ENCODE data around the gene SYNGR4. TPM values are rescaled to one million over a fixed set of nuclear protein-coding genes. Genes with fewer than 3 reads are reported as not detected.
"Not testable (repeated sequence)": the region's sequence is repeated elsewhere in the genome, so short reads cannot be mapped to it uniquely, and the experiment has no call there.

Gene SYNGR4
- total RNA-seq, 2 donors from 2014 or later, result not detected

DNA sequence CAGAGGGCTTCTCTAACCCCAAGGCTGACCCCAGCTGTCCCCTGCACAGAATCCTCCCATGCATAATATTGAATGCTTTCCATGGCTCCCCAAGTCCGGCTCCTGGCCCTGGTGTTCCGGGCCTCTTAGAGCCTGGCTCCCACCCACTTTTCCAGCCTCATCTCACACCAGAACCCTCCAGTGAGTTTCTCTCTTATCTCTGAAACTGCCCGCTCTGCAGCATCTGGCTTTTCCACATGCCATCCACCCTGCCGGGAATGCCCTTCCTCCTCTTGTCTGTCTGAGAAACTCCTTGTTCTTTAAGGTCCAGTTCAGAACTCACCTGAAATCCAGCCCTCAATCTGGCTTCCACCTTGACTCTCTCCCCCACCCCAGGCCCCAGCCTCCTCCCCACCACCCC, 6.8 kb downstream of the SYNGR4 start:
- ATAC-seq (no peak), DNase-seq (no peak)
- no peak overlapping the region for H3K27ac Mint-ChIP-seq
- no peaks in the 10 kb centered on the region for H3K9me3 ChIP-seq (ENCODE audit: control insufficient read depth, low read length, poor library complexity, severe bottlenecking)
- H3K27me3 Mint-ChIP-seq, result no peaks in the 10 kb centered on the region
- no peak overlapping the region for H3K4me3 Mint-ChIP-seq
- no peaks in the 10 kb centered on the region for H3K36me3 Mint-ChIP-seq (ENCODE audit: low read depth)
- no peaks in the 10 kb centered on the region for H3K4me1 Mint-ChIP-seq

DNA sequence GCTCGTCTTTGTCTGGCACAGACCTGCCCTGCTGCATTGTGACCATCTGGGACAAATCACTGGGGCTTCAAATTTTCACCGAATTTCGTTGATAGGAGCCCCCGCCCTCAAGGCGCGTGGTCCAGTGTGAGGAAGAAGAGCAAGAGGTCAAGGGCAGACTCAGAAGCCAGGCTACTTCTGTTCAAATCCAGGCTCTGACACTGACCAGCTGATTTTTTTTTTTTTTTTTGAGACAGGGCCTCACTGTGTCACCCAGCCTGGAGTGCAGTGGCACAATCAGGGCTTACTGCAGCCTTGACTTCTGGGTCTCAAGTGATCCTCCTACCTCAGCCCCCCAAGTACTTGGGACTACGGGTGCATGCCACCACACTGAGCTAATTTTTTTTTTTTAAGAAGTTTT, 7.2 kb downstream of the SYNGR4 start:
- H3K4me3 Mint-ChIP-seq, result no peak overlapping the region
- H3K27me3 Mint-ChIP-seq, result no peaks in the 10 kb centered on the region
- H3K27ac Mint-ChIP-seq, result no peak overlapping the region
- no peaks in the 10 kb centered on the region for H3K36me3 Mint-ChIP-seq (ENCODE audit: low read depth)
- H3K4me1 Mint-ChIP-seq, result no peaks in the 10 kb centered on the region
- ATAC-seq (no peak), DNase-seq (no peak)
- no peaks in the 10 kb centered on the region for H3K9me3 ChIP-seq (ENCODE audit: control insufficient read depth, low read length, poor library complexity, severe bottlenecking)

DNA sequence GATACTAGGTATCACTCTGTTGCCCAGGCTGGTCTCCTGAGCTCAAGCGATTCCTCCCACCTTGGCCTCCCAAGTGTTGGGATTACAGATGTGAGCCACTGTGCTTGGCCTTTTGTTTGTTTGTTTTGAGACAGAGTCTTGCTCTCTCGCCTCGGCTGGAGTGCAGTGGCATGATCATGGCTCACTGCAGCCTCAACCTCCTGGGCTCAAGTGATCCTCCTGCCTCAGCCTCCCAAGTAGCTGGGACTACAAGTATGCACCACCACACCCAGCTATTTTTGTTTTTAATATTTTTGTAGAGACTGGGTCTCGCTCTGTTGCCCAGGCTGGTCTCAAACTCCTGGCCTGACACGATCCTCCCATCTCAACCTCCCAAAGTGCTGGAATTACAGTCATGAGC, 7.6 kb downstream of the SYNGR4 start:
- not testable (repeated sequence) for H3K27me3 Mint-ChIP-seq; H3K36me3 Mint-ChIP-seq (ENCODE audit: low read depth); DNase-seq; H3K4me3 Mint-ChIP-seq; H3K9me3 ChIP-seq (ENCODE audit: control insufficient read depth, low read length, poor library complexity, severe bottlenecking); ATAC-seq; H3K4me1 Mint-ChIP-seq
- peak overlapping the region; percentile 11 for H3K27ac Mint-ChIP-seq

DNA sequence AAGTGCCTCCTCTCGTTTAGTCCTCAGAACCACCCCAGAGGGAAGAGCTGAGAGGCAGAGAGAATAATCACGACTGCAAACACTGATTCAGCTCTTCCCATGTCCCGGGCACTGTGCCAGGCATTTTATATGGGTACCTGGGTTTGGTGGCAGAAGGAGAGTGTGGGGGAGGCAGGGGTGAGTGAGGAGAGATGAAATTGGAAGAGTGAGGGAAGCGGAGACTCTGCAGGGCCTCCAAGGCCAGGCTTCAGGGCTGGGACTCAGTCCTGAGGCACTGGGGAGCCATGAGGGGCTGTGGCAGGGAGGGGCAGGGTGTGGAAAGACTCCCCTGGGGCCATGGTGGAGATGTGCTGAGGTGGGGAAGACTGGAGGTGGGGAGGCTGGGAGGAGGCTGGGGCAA, 8.7 kb downstream of the SYNGR4 start:
- ATAC-seq, result no peak
- no peaks in the 10 kb centered on the region for H3K9me3 ChIP-seq (ENCODE audit: control insufficient read depth, low read length, poor library complexity, severe bottlenecking)
- no peaks in the 10 kb centered on the region for H3K27me3 Mint-ChIP-seq
- H3K4me3 Mint-ChIP-seq, result no peak overlapping the region
- no peak for DNase-seq
- H3K4me1 Mint-ChIP-seq, result peaks cover 2% of the 10 kb centered on the region
- no peaks in the 10 kb centered on the region for H3K36me3 Mint-ChIP-seq (ENCODE audit: low read depth)
- peak overlapping the region; percentile 57 for H3K27ac Mint-ChIP-seq

DNA sequence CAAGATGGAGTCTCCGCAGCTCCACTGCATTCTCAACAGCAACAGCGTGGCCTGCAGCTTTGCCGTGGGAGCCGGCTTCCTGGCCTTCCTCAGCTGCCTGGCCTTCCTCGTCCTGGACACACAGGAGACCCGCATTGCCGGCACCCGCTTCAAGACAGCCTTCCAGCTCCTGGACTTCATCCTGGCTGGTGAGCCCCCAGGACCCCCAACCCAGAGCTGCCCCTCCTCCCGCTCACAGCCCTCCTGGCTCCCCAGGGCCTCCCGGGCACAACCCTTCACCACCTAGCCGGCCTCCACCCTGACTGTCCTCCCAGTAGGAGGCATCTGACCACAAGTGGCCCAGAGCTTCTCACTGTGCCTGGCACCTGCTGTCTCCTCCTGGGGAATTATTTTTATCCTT, 9.4 kb downstream of the SYNGR4 start:
- H3K4me1 Mint-ChIP-seq, result peaks cover 2% of the 10 kb centered on the region
- no peaks in the 10 kb centered on the region for H3K36me3 Mint-ChIP-seq (ENCODE audit: low read depth)
- ATAC-seq (no peak), DNase-seq (no peak)
- H3K27me3 Mint-ChIP-seq, result no peaks in the 10 kb centered on the region
- no peaks in the 10 kb centered on the region for H3K9me3 ChIP-seq (ENCODE audit: control insufficient read depth, low read length, poor library complexity, severe bottlenecking)
- no peak overlapping the region for H3K4me3 Mint-ChIP-seq
- H3K27ac Mint-ChIP-seq, result no peak overlapping the region

DNA sequence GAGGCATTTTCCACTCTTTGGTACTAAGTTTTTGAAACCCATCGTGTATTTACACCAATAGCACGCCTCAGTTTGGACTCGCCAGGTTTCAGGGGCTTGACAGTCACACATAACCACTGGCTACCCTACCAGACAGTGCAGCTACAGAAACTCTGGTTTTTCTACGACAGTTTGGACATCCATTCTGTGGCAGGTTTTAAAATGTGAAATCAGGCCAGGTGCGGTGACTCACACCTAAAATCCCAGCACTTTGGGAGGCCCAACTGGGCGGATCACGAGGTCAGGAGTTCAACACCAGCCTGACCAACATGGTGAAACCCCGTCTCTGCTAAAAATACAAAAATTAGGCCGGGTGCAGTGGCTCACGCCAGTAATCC, 14.0 kb downstream of the SYNGR4 start:
- Mint-ChIP-seq H3K27ac (no peak overlapping the region), H3K4me3 (no peak overlapping the region), H3K4me1 (peaks cover 2% of the 10 kb centered on the region), H3K36me3 (ENCODE audit: low read depth) (no peaks in the 10 kb centered on the region), H3K27me3 (no peaks in the 10 kb centered on the region)
- no peak for DNase-seq
- H3K9me3 ChIP-seq (ENCODE audit: control insufficient read depth, low read length, poor library complexity, severe bottlenecking), result no peaks in the 10 kb centered on the region
- ATAC-seq, result no peak

DNA sequence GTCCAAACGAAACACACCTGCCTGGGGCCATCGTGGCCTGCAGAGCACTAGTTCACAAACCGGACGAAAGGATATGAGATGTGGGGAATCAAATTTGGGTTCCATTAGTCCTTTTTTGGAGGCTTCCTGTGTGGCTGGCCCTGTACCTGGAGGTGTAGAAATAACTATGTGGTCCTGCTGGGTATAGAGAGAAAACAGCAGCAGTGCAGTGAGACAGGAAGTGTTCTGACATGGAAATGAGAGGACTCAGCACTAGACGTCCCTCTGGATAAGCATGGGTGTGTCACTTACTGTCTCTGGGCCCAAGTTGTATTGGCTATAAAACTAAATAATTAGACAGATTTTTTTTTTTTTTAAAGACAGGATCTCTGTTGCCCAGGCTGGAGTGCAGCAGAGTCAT, 14.9 kb downstream of the SYNGR4 start:
- H3K4me3 Mint-ChIP-seq, result no peak overlapping the region
- DNase-seq (no peak), ATAC-seq (no peak)
- H3K4me1 Mint-ChIP-seq, result peaks cover 2% of the 10 kb centered on the region
- no peaks in the 10 kb centered on the region for H3K9me3 ChIP-seq (ENCODE audit: control insufficient read depth, low read length, poor library complexity, severe bottlenecking)
- H3K27me3 Mint-ChIP-seq, result no peaks in the 10 kb centered on the region
- no peak overlapping the region for H3K27ac Mint-ChIP-seq
- peaks cover 2% of the 10 kb centered on the region for H3K36me3 Mint-ChIP-seq (ENCODE audit: low read depth)

DNA sequence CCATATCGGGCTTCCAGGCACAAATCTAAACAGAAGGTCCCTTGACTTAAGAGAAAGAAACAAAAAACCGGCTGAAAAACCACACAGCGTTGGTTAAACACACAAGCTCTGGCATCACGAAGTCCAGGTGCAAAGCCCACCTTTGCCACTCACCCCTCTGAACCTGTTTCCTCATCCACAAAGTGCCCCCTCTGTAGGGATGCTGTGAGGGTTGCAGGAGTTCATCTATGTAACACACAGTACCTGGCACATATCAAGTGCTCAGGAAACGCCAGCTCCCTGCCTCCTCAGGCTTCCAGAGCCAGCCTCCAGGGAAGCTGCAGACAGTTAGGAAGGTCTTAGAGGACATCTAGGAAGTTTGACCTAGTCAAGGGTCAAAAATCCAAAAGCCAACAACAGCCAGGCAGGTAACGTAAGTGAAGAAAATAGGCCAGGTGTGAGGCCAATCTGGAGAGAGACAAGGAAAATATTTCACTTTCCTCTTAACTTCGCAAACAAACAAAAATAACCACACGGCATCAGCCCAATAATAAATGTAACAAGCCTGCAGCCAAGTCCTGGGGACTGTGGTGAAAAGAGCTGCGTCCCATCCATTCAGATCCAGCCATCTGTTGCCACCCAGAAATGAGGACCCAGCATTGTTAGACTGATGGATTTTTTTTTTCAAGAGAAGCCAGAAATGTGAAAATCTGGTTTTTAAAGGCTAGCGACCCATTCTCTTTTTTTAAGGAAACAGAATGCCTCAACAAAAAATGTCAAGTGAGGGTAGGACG, 17.2 kb downstream of the SYNGR4 start:
- Mint-ChIP-seq H3K36me3 (ENCODE audit: low read depth) (peaks cover 7% of the 10 kb centered on the region), H3K27me3 (no peaks in the 10 kb centered on the region), H3K4me1 (peaks cover 6% of the 10 kb centered on the region), H3K27ac (no peak overlapping the region), H3K4me3 (no peak overlapping the region)
- DNase-seq, result no peak
- H3K9me3 ChIP-seq (ENCODE audit: control insufficient read depth, low read length, poor library complexity, severe bottlenecking), result no peaks in the 10 kb centered on the region
- ATAC-seq, result no peak

DNA sequence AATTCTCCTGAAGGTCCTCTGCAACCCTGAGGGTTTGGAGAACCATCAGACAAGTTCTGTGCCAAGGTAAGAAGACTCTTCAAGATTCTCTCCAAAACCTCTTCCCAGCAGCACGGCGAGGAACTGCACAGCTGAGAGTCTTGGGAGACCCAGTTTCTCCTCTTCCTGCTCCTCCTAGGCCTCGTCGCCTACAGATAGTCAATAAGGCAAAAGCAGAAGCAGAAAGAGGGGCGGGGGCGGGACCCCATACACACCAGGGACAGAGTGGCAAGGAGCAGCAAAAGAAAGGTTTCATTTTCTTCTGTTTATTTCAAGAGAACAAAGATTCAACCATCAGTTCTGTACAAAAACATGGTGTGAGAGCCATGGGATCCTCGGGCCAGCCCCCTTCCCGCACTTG, 18.1 kb downstream of the SYNGR4 start:
- no peak overlapping the region for H3K27ac Mint-ChIP-seq
- peaks cover 4% of the 10 kb centered on the region for H3K4me1 Mint-ChIP-seq

DNA sequence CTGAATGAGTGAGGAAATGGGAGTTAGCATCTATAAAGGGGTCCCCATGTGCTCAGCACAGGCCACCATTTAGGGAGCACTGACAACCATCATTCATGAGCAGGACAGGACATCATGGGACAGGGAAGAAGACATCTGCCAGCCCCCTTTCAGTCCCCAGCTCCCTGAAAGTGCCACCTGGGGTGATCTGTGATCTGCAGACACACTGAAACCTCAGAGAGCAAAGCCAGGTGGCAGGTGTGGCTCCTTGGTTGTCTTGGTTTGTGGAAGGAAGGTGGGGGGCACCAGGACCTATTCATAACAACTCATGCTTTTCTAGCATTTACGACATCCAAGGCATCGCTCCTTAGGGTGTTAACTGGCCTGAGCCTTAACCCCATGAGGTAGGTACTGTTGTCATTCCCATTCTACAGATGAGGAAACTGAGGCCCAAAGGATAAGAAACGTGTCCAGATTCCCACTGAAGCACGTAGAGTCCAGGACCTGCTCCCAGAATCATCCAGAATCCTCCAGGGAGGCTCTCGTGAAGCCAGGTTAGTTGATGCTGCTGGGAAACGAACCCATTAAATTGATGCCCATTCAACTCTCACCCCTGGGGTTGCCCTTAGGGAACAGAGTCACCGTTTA, 21.4 kb downstream of the SYNGR4 start:
- ATAC-seq (no peak), DNase-seq (no peak)
- no peaks in the 10 kb centered on the region for H3K27me3 Mint-ChIP-seq
- H3K4me1 Mint-ChIP-seq, result peaks cover 12% of the 10 kb centered on the region
- H3K36me3 Mint-ChIP-seq (ENCODE audit: low read depth), result peaks cover 10% of the 10 kb centered on the region
- H3K9me3 ChIP-seq (ENCODE audit: control insufficient read depth, low read length, poor library complexity, severe bottlenecking), result no peaks in the 10 kb centered on the region
- H3K27ac Mint-ChIP-seq, result no peak overlapping the region
- H3K4me3 Mint-ChIP-seq, result no peak overlapping the region

More for the DNA sequence above, 18.1 kb downstream of the SYNGR4 start:
- no peak for DNase-seq
- Mint-ChIP-seq H3K4me3 (no peak overlapping the region), H3K36me3 (ENCODE audit: low read depth) (peaks cover 7% of the 10 kb centered on the region), H3K27me3 (no peaks in the 10 kb centered on the region)
- H3K9me3 ChIP-seq (ENCODE audit: control insufficient read depth, low read length, poor library complexity, severe bottlenecking), result no peaks in the 10 kb centered on the region
- ATAC-seq, result no peak

DNA sequence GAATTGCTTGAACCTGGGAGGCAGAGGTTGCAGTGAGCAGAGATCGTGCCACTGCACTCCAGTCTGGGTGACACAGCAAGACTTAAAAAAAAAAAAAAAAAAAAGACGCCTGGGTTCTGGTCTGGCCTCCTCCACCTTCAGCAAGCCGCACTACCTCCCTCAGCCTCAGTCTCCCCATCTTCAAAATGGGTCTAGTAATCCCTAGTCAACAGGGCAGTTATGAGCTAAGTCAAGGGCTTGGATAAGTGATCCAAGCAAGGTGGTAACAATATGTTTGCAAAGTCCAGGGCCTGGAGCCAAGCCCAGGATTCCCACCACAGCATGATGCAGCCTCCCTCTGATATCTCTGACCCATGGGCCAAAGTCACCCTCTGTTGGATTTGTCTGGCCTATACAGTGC, 22.8 kb downstream of the SYNGR4 start:
- H3K9me3 ChIP-seq (ENCODE audit: control insufficient read depth, low read length, poor library complexity, severe bottlenecking), result no peaks in the 10 kb centered on the region
- Mint-ChIP-seq H3K36me3 (ENCODE audit: low read depth) (peaks cover 10% of the 10 kb centered on the region), H3K27me3 (no peaks in the 10 kb centered on the region), H3K4me3 (no peak overlapping the region), H3K27ac (no peak overlapping the region), H3K4me1 (peaks cover 20% of the 10 kb centered on the region)
- no peak for ATAC-seq
- no peak for DNase-seq

DNA sequence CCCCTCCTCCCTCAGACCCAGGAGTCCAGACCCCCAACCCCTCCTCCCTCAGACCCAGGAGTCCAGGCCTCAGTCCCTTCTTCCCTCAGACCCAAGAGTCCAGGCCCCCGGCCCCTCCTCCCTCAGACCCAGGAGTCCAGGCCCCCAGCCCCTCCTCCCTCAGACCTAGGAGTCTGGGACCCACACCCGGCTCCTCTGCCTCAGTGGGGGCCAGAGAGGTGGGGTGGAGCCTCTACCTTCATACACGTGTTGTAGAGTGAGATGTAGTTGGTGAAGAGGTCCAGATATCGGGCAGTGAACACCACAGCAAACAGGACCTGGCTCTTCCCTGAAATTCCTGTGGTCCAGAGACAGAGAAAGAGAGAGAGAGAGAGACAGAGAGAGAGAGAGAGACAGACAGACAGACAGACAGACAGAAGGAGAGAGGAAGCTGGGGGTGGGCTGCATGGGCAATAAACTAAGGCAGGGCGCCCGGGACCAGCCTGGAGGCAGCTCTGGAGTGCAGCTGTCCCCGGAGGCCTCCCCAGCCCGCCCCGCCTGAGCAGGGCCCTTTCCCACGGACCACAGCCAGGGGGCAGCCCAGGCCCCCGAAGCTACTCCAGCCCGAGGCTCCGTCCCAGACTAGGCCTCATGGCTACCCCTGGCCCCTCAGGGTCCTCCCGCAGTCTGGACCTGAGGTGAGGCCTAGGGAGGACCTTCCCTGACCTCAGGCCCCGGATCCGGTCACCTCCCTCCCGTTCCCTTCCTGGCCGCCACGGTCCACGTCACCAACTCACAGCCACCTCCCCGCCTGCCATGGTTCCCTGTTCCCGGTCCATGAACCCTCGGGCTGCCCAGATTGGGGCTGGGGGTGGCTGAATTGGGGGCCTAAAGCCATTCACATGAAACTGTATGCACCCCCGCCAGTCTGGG, 26.3 kb downstream of the SYNGR4 start:
- DNase-seq (peak; percentile 45 to 58 (median 50)), ATAC-seq (peak; percentile 76)
- Mint-ChIP-seq H3K36me3 (ENCODE audit: low read depth) (peaks cover 8% of the 10 kb centered on the region), H3K4me3 (peak overlapping the region; percentile 90), H3K27me3 (peaks cover 8% of the 10 kb centered on the region), H3K4me1 (peaks cover 27% of the 10 kb centered on the region), H3K27ac (peak overlapping the region; percentile 92)
- no peaks in the 10 kb centered on the region for H3K9me3 ChIP-seq (ENCODE audit: control insufficient read depth, low read length, poor library complexity, severe bottlenecking)

All from T-helper 17 cell (primary cell).